Neuronal stem cell (in vitro differentiated cells): Measurements from ENCODE around the gene SMIM41.

Experiments
- DNase-seq: peaks from one replicate; pipeline ENCODE4 v3.0.0-alpha.2; 2013; ENCODE audit warnings: low spot score
- H2AFZ ChIP-seq: one replicate; pipeline ENCODE4 v1.6.1; 2013; ENCODE audit warnings: mild to moderate bottlenecking, low read length, inconsistent platforms
- H2AK5ac ChIP-seq: 2 replicates; pipeline ENCODE4 v1.6.1; 2013; ENCODE audit warnings: low read depth, mild to moderate bottlenecking, inconsistent platforms, low read length, moderate library complexity, mixed read lengths
- H2BK120ac ChIP-seq: 2 replicates; pipeline ENCODE4 v1.6.1; 2013; ENCODE audit warnings: low read depth, mild to moderate bottlenecking, inconsistent platforms, low read length, moderate library complexity, mixed read lengths
- H2BK12ac ChIP-seq: one replicate; pipeline ENCODE4 v1.6.1; 2013; ENCODE audit warnings: low read length, inconsistent platforms
- H2BK15ac ChIP-seq: 2 replicates; pipeline ENCODE4 v1.6.1; 2013; ENCODE audit warnings: mild to moderate bottlenecking, low read length, inconsistent platforms, mixed read lengths
- H2BK5ac ChIP-seq: one replicate; pipeline ENCODE4 v1.6.1; 2013; ENCODE audit warnings: inconsistent platforms, mild to moderate bottlenecking, low read length, moderate library complexity
- H3K14ac ChIP-seq: one replicate; pipeline ENCODE4 v1.6.1; 2013; ENCODE audit warnings: low read length, inconsistent platforms
- H3K18ac ChIP-seq: 2 replicates; pipeline ENCODE4 v1.6.1; 2013; ENCODE audit warnings: low read length, inconsistent platforms
- H3K23ac ChIP-seq: 2 replicates; pipeline ENCODE4 v1.6.1; 2013; ENCODE audit warnings: low read depth, mild to moderate bottlenecking, mixed read lengths, low read length, inconsistent platforms; ENCODE audit not compliant: poor library complexity
- H3K27ac ChIP-seq: replicated peaks from 3 replicates; pipeline ENCODE4 v1.5.1; 2013; ENCODE audit warnings: low read length, inconsistent platforms
- H3K27me3 ChIP-seq, 3 experiments: 2 replicates each; pipeline ENCODE4 v1.6.1; 2013; ENCODE audit warnings: low read length in 3 of 3, mild to moderate bottlenecking in 2 of 3, inconsistent platforms in 1 of 3, low read depth in 1 of 3, mixed read lengths in 1 of 3, moderate library complexity in 1 of 3; ENCODE audit not compliant: control insufficient read depth in 3 of 3, insufficient read depth in 3 of 3
- H3K36me3 ChIP-seq, 2 donors: replicated peaks in 1 of 2; 2 replicates each; pipeline ENCODE4 v1.6.1; 2013; ENCODE audit warnings: low read length in 2 of 2; ENCODE audit not compliant: control insufficient read depth in 2 of 2, insufficient read depth in 2 of 2
- H3K4ac ChIP-seq: 2 replicates; pipeline ENCODE4 v1.6.1; 2013; ENCODE audit warnings: inconsistent platforms, mild to moderate bottlenecking, low read length, moderate library complexity
- H3K4me1 ChIP-seq, 2 donors: 1 replicate in 1 of 2; 2 replicates in 1 of 2; pipeline ENCODE4 v1.6.1; 2013; ENCODE audit warnings: low read length in 2 of 2, low read depth in 1 of 2; ENCODE audit not compliant: control insufficient read depth in 2 of 2, insufficient read depth in 1 of 2
- H3K4me2 ChIP-seq: one replicate; pipeline ENCODE4 v1.6.1; 2013; ENCODE audit warnings: mild to moderate bottlenecking, low read length, inconsistent platforms; ENCODE audit not compliant: insufficient read depth, poor library complexity, severe bottlenecking
- H3K4me3 ChIP-seq, 2 donors: 2 replicates each; pipeline ENCODE4 v1.5.1; 2013; ENCODE audit warnings: low read length in 2 of 2, mild to moderate bottlenecking in 2 of 2, inconsistent platforms in 1 of 2, moderate library complexity in 1 of 2
- H3K79me1 ChIP-seq: one replicate; pipeline ENCODE4 v1.6.1; 2013; ENCODE audit warnings: low read depth, mild to moderate bottlenecking, inconsistent platforms, low read length, moderate library complexity
- H3K9ac ChIP-seq: one replicate; pipeline ENCODE4 v1.6.1; 2013; ENCODE audit warnings: mild to moderate bottlenecking, low read depth, low read length, inconsistent platforms; ENCODE audit not compliant: poor library complexity
- H3K9me3 ChIP-seq, 2 donors: replicated peaks in 1 of 2; 2 replicates each; pipeline versions ENCODE3 to v1.6.1; 2013; ENCODE audit warnings: low read length in 2 of 2, mild to moderate bottlenecking in 2 of 2, inconsistent platforms in 1 of 2, low read depth in 1 of 2, mixed read lengths in 1 of 2, moderate library complexity in 1 of 2; ENCODE audit not compliant: control insufficient read depth in 2 of 2, insufficient read depth in 1 of 2
- H4K8ac ChIP-seq: one replicate; pipeline ENCODE4 v1.6.1; 2013; ENCODE audit warnings: low read depth, mild to moderate bottlenecking, inconsistent platforms, low read length, moderate library complexity
- H4K91ac ChIP-seq: one replicate; pipeline ENCODE4 v1.6.1; 2013; ENCODE audit warnings: low read length, low read depth, mild to moderate bottlenecking, inconsistent platforms; ENCODE audit not compliant: poor library complexity
- WGBS, 2 donors: extraction: QIAGEN DNeasy Blood & Tissue Kit; methylation state at CpG; one replicate each; pipeline ENCODE4 v1.1.7; 2013; ENCODE audit warnings: missing lambda C conversion rate in 2 of 2, mixed read lengths in 1 of 2; ENCODE audit not compliant: insufficient read length in 2 of 2, insufficient replicate concordance in 1 of 2; ENCODE audit errors: extremely low coverage in 2 of 2; 5-methylcytosine and 5-hydroxymethylcytosine counted together

The SMIM41 gene

DNA sequence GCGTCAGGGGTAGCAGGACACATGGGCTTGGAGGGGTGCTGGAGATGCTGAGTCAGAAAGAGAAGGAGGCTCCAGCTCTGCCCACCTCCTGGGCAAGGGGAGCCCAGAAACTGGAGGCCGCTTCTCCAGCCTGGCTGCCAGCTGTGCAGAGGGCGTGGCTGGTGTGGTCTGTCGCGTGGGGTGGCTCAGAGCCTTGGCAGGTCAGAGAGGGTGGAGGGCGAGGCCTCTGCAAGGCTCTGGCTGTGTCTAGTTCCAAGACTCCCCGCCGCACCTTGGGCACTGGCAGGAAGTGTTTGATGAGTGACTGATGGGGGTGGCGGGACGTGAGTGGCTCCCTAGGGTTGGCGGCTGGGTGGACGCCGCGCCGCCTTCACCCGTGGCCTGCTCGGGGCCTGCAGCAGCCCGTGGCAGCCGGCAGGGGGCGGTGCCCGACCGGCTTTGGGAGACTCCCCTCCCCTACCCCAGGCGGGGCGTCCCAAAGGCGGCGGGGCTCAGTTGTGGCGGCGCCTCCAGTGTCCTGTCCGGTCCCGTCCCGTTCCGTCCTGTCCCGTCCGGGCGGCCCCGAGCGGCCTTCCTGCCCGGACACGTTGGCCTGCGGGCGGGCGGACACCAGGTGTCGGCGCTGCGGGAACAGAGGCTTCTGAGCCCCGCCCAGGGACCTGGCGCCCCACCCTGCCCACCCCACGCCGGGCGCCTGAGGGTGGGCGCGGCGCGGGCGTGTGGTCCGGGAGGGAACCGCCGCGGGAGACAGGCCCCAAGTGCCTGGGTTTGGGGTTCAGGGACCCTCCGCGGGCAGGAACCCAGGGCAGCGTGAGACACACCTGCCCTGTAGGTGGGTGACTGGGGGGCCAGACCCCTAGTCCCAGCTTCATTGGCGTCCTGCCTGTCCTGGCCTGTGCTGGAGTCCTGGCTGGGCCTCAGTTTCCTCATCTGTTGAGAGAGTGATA is 72.6 kb downstream of the SMIM41 start:
- Histone ChIP-seq H4K91ac (peak overlapping the region; percentile 42), H3K4me3 (peak overlapping the region in 1 of 2 donors; percentile 73), H3K36me3 (no peaks in the 10 kb centered on the region), H2BK5ac (peak overlapping the region; percentile 9), H3K18ac (peak overlapping the region; percentile 90), H2BK120ac (no peak overlapping the region), H3K27me3 (peaks cover 0 to 15% (median 0%) of the 10 kb centered on the region in 3 experiments), H3K23ac (peak overlapping the region; percentile 5), H2AK5ac (peak overlapping the region; percentile 85), H3K27ac (no peak overlapping the region), H3K4me1 (peaks cover 0 to 3% of the 10 kb centered on the region in 2 donors), H2BK15ac (peak overlapping the region; percentile 34), H3K9me3 (no peaks in the 10 kb centered on the region), H2BK12ac (no peak overlapping the region), H3K79me1 (no peaks in the 10 kb centered on the region), H3K9ac (peak overlapping the region; percentile 35), H2AFZ (no peak overlapping the region), H3K4ac (no peak overlapping the region), H3K4me2 (peak overlapping the region; percentile 81), H3K14ac (no peak overlapping the region), H4K8ac (no peak overlapping the region)
- DNase-seq: peak; percentile 68
- WGBS, 2 donors: no CpG with 5 or more reads among the region's 63 CpGs

GRCh38 chr12:52152905-52153317 is 73.4 kb downstream of the SMIM41 start:
- Histone ChIP-seq H3K14ac (no peak overlapping the region), H3K27me3 (peaks cover 0 to 15% (median 0%) of the 10 kb centered on the region in 3 experiments), H3K4me1 (no peaks in the 10 kb centered on the region), H3K18ac (no peak overlapping the region), H3K9ac (no peak overlapping the region), H2BK12ac (peak overlapping the region; percentile 26), H4K91ac (no peak overlapping the region), H2BK120ac (no peak overlapping the region), H2AFZ (no peak overlapping the region), H3K36me3 (no peaks in the 10 kb centered on the region), H3K4me3 (no peak overlapping the region), H2BK15ac (no peak overlapping the region), H2AK5ac (no peak overlapping the region), H2BK5ac (no peak overlapping the region), H3K4me2 (no peak overlapping the region), H3K79me1 (no peaks in the 10 kb centered on the region), H3K9me3 (no peaks in the 10 kb centered on the region), H3K27ac (no peak overlapping the region), H3K4ac (no peak overlapping the region), H4K8ac (no peak overlapping the region), H3K23ac (no peak overlapping the region)
- no peak for DNase-seq
- no CpG with 5 or more reads among the region's 5 CpGs for WGBS, 2 donors

DNA sequence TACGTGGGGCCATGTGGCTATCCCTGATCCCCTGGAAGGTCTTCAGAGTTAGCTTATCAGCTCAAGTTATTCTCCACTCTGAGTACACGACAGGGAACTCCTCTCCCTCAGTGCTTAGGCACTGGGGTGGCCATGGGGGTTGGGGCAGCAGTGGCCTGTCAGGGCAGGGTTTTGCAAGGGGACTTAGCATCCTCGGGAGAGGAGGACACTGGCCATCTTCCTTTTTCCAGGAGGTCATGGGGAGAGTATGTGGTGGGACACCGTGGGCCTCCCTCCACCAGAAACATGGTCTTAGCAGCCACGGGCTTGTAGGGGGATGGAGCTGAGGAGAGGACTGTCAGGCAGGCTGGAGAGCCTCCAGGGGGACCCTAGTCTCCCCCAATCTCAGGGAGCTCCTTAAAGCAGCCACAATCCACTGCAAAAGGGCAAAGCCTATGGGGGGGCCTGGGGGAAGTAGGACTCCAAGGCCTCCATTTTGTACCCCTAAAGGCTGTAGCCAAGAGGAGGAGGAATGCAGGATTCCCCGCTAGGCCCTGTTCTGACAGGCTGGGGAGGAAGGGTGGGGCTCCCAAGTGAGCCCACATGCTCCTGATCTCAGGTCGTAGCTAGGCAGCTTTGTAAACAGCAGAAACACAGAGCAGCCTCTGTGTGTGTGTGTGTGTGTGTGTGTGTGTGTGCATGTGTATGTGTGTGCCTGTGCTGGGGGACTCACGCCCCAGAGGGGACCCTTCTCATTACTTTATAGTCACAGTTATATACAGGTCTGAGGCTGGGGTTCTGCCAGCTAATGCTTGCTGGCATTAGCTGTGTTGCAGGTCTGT is 75.8 kb downstream of the SMIM41 start:
- Histone ChIP-seq H3K23ac (no peak overlapping the region), H2AFZ (no peak overlapping the region), H3K9me3 (no peaks in the 10 kb centered on the region), H3K79me1 (no peaks in the 10 kb centered on the region), H4K8ac (no peak overlapping the region), H3K4me3 (no peak overlapping the region), H2AK5ac (peak overlapping the region; percentile 36), H2BK15ac (no peak overlapping the region), H3K9ac (no peak overlapping the region), H3K4me1 (no peaks in the 10 kb centered on the region), H3K18ac (no peak overlapping the region), H3K27ac (no peak overlapping the region), H2BK120ac (no peak overlapping the region), H3K14ac (no peak overlapping the region), H2BK5ac (no peak overlapping the region), H3K27me3 (peaks cover 0 to 16% (median 0%) of the 10 kb centered on the region in 3 experiments), H2BK12ac (no peak overlapping the region), H3K4ac (no peak overlapping the region), H4K91ac (no peak overlapping the region), H3K4me2 (no peak overlapping the region), H3K36me3 (no peaks in the 10 kb centered on the region)
- WGBS, 2 donors: no CpG with 5 or more reads among the region's 8 CpGs
- no peak for DNase-seq

DNA sequence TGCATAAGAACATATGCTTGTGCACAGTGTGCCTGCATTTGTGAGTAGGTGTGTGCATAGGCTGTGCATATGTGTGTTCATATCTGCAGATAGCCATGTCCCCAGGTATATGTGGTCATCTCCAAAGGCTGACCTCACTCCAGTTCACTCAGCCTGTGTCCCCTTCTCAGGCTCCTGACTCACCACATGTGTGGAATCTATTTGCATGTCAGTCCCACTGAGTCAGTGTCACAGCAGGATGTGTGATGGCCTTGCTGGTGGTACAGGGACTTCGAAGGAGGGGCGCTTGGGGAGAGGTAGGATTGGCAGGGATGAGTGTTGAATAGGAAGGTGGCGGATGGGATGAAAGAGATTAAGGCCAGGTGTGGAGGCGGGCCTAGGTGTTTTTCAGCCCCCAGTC is 76.8 kb downstream of the SMIM41 start:
- H3K27ac ChIP-seq: no peak overlapping the region
- no peaks in the 10 kb centered on the region for H3K4me1 ChIP-seq
- peak overlapping the region; percentile 89 for H4K8ac ChIP-seq
- no peak overlapping the region for H2AFZ ChIP-seq
- H3K36me3 ChIP-seq: no peaks in the 10 kb centered on the region
- no peak overlapping the region for H3K4me2 ChIP-seq
- no peak overlapping the region for H4K91ac ChIP-seq
- H2BK120ac ChIP-seq: no peak overlapping the region
- H2BK5ac ChIP-seq: no peak overlapping the region
- peak overlapping the region; percentile 19 for H2BK12ac ChIP-seq
- H3K23ac ChIP-seq: no peak overlapping the region
- peak overlapping the region; percentile 38 for H2AK5ac ChIP-seq
- H3K9ac ChIP-seq: no peak overlapping the region
- H3K79me1 ChIP-seq: no peaks in the 10 kb centered on the region
- no peak overlapping the region for H3K18ac ChIP-seq
- no peak overlapping the region for H2BK15ac ChIP-seq
- no peak overlapping the region for H3K4ac ChIP-seq
- H3K27me3 ChIP-seq: peaks cover 0 to 19% (median 0%) of the 10 kb centered on the region in 3 experiments
- no CpG with 5 or more reads among the region's 4 CpGs for WGBS, 2 donors
- H3K9me3 ChIP-seq: no peaks in the 10 kb centered on the region
- no peak overlapping the region for H3K14ac ChIP-seq
- no peak overlapping the region for H3K4me3 ChIP-seq
- no peak for DNase-seq
